Measurements from ENCODE around the gene CLK3.

Gene CLK3

GRCh38 chr15:74642348-74642733 lies 26.7 kb downstream of the CLK3 start:
- peak overlapping the region; percentile 49 for H3K4me3 ChIP-seq (ENCODE audit: low read depth, low read length)

DNA sequence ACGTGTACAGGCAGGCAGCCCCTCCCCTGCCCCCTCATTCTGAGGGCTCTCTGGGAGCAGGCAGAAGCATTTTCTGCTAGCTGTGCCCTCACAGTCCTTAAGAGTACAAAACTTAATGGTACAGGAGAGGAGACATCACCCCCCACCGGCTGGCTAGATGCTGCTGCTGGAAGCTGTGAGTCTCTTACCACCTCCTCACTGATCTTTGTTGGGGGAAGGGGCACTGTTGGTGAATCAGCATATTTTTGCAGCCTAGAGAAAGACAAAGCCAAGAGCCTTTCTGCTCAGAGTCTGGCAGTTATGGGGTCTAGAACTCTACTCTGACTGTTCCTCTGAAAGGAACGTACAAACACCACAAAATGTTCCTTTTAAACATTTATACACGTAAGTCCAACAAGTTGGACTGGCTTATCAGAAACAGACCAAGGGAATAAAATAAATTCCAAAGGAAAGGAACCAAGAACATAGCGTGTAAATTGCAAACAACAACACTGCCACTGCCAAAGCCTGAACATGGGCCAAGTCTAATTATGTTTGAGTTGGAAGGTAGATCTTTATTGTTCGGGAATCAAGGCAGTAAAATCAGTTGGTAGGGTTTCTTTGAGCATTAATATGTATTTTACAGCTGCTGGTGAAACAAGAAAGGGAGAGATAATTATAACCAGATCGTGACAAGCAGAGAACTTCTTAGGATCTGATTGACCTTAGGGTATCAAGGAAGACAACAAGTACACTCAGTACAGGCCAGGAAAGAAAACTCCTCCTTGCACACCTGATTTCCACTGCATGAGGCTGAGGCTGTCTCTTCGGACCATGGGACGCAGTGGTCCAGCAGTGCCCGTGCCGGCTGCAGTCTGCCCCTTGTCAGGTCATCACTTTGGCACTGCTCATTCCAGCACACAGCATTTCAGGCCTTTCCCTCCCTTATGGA lies 27.4 kb downstream of the CLK3 start:
- peak overlapping the region; percentile 49 for H3K4me3 ChIP-seq (ENCODE audit: low read depth, low read length)
- peak; percentile 98 for DNase-seq (ENCODE audit: low read depth)

More at GRCh38 chr15:74642348-74642733, 26.7 kb downstream of the CLK3 start:
- DNase-seq (ENCODE audit: low read depth), result peak; percentile 79
- TF ChIP-seq CTCF (IDR thresholded peaks at IDR 0.05; ENCODE audit: control insufficient read depth, extremely low read depth, insufficient read depth), result no peak

GRCh38 chr15:74643665-74644204 lies 28.1 kb downstream of the CLK3 start:
- TF ChIP-seq CTCF (IDR thresholded peaks at IDR 0.05; ENCODE audit: control insufficient read depth, extremely low read depth, insufficient read depth), result no peak
- peak overlapping the region; percentile 38 for H3K4me3 ChIP-seq (ENCODE audit: low read depth, low read length)
- no peak for DNase-seq (ENCODE audit: low read depth)

More for the DNA sequence above, 27.4 kb downstream of the CLK3 start:
- TF ChIP-seq CTCF (IDR thresholded peaks at IDR 0.05; ENCODE audit: control insufficient read depth, extremely low read depth, insufficient read depth), result no peak

GRCh38 chr15:74646480-74646879 lies 30.8 kb downstream of the CLK3 start:
- no peak overlapping the region for H3K4me3 ChIP-seq (ENCODE audit: low read depth, low read length)
- no peak for TF ChIP-seq CTCF (IDR thresholded peaks at IDR 0.05; ENCODE audit: control insufficient read depth, extremely low read depth, insufficient read depth)
- no peak for DNase-seq (ENCODE audit: low read depth)

DNA sequence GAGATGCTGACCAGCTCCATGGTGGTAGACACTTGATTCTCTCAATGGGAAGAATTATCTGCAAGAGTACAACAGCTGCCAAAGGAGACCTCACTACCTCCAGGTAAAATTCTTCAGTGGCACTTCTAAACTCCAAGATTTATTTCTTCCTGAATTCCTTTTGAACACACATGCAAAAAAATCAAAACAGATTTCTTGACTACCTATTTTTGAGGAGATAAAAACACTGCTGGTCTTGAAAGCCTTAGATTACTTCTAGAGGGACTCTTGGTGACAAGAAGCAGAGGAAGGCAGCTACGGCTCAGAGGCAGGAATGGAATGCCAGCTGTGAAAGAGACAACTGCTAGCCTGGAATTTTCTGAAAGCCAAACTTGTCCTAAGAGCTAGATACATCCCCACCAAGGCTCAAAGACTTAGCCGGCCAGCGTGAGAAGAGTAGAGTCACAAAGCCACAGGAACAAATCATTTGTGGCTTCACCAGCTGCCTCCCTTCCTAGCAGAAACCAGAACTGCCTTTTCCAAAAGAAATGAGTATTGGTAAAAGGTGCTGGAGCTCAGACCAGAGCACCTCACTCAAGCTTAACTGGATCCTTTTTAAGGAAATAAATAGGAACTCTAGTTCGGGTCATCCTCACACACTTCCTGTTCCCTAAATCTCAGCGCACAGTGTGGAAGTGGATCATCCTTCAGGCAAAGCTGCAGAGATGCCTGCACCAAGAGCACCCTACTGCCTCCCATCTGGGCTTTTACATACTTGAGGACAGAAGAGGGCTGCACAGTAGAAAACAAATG lies 32.6 kb downstream of the CLK3 start:
- H3K4me3 ChIP-seq (ENCODE audit: low read depth, low read length), result no peak overlapping the region
- no peak for DNase-seq (ENCODE audit: low read depth)
- no peak for TF ChIP-seq CTCF (IDR thresholded peaks at IDR 0.05; ENCODE audit: control insufficient read depth, extremely low read depth, insufficient read depth)

GRCh38 chr15:74651242-74651741 lies 35.7 kb downstream of the CLK3 start:
- H3K4me3 ChIP-seq (ENCODE audit: low read depth, low read length), result no peak overlapping the region
- TF ChIP-seq CTCF (IDR thresholded peaks at IDR 0.05; ENCODE audit: control insufficient read depth, extremely low read depth, insufficient read depth), result no peak
- no peak for DNase-seq (ENCODE audit: low read depth)

Measured in LNCaP clone FGC (cell line).